GM23248 (cell line): ENCODE results near the gene EDIL3.

Source experiments
- EZH2 ChIP-seq: fragments of 200-600 bp; sonication (generic); IDR thresholded peaks from 2 replicates; pipeline ENCODE4 v1.6.1; 2018; ENCODE audit warnings: antibody characterized with exemption, mild to moderate bottlenecking; ENCODE audit not compliant: insufficient read depth, poor library complexity, severe bottlenecking
- EZH2phosphoT487 ChIP-seq: fragments of 200-600 bp; sonication (generic); IDR thresholded peaks from 2 replicates; pipeline ENCODE4 v1.6.1; 2018; ENCODE audit warnings: antibody characterized with exemption, moderate library complexity, mild to moderate bottlenecking, low read depth; ENCODE audit not compliant: insufficient read depth

DNA sequence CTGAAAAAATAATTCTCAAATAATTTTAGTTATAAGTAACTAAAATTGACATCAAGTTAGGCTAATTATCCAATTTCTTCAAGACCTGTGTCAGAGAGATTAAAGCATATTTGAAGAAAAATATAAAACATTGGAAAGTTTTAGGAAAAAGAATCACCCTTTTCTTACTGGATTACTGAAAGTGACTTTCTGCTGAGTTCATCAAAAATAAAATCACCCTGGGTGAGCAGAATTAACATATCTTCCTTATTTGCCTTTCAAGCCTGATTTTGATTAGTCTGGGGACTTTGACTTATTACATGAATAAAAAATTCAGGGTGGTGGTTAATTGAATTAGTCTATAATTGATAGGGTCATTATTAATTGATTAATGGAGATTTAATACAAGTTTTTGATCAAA lies 411.8 kb downstream of the EDIL3 start:
- TF ChIP-seq EZH2 (no peak), EZH2phosphoT487 (no peak)
